Endothelial cell of umbilical vein (primary cell): ENCODE data around the gene ZHX3. TPM values are rescaled to one million over a fixed set of nuclear protein-coding genes. Genes with fewer than 3 reads are reported as not detected.

Experiments used
- BruUV-seq: library from RNA; stranded (reverse); fragments of 400-500 nt; replicated peaks from 2 replicates; lab custom pipeline; 2021; lab: Mats Ljungman, UMichigan
- CTCF ChIA-PET: fragments of 300-600, 350-600 bp; sonication (Branson Sonifier 250); formaldehyde crosslinking; loops from one replicate; lab custom pipeline; 2021; ENCODE audit warnings: antibody characterized with exemption, inconsistent platforms; lab: Charles Lee
- POLR2A ChIA-PET: fragments of 300-600, 350-600 bp; sonication (Branson Sonifier 250); formaldehyde crosslinking; loops from one replicate; lab custom pipeline; 2021; ENCODE audit warnings: antibody characterized with exemption, inconsistent platforms; lab: Charles Lee
- DNase-seq: peaks from one replicate; pipeline ENCODE4 v3.0.0-alpha.2; 2011; ENCODE audit warnings: low read depth, low spot score
- FAIRE-seq: peaks from 2 replicates; lab custom pipeline; 2011; peaks lifted over from hg19 to GRCh38; lab: Jason Lieb, UNC
- H2AFZ ChIP-seq: 2 replicates; pipeline ENCODE4 v1.6.0; 2012; ENCODE audit warnings: low read depth, low read length, control low read depth, inconsistent platforms
- H3K27ac ChIP-seq: 2 replicates; pipeline ENCODE4 v1.5.1; 2011; ENCODE audit warnings: low read depth, mild to moderate bottlenecking, control low read depth, low read length, moderate library complexity; ENCODE audit not compliant: insufficient read depth
- H3K27me3 ChIP-seq, 2 experiments: 2 replicates each; pipeline versions ENCODE4 v1.6.0 to v1.6.1; 2011; ENCODE audit warnings: low read length in 2 of 2, mixed read lengths in 1 of 2; ENCODE audit not compliant: control insufficient read depth in 2 of 2, insufficient read depth in 2 of 2
- H3K36me3 ChIP-seq, 2 experiments: 2 replicates in 1 of 2; 3 replicates in 1 of 2; pipeline ENCODE4 v1.5.1; 2011; ENCODE audit warnings: low read length in 2 of 2, mild to moderate bottlenecking in 1 of 2, moderate library complexity in 1 of 2; ENCODE audit not compliant: control insufficient read depth in 2 of 2, insufficient read depth in 2 of 2; ENCODE audit errors: extremely low read depth in 1 of 2
- H3K4me1 ChIP-seq: 3 replicates; pipeline ENCODE4 v1.5.1; 2011; ENCODE audit warnings: mild to moderate bottlenecking, low read length; ENCODE audit not compliant: control insufficient read depth, insufficient read depth; ENCODE audit errors: extremely low read depth
- H3K4me2 ChIP-seq: 2 replicates; pipeline ENCODE4 v1.6.1; 2011; ENCODE audit warnings: low read length, control low read depth, mixed read lengths; ENCODE audit not compliant: insufficient read depth
- H3K4me3 ChIP-seq, 3 experiments: fragments of 200-600 bp in 1 of 3; sonication (generic), shearing (Covaris generic) in 1 of 3; replicated peaks in 1 of 3; 2 replicates each; pipeline ENCODE4 v1.5.1; 2011 to 2016; ENCODE audit warnings: control low read depth in 3 of 3, low read length in 3 of 3, mild to moderate bottlenecking in 2 of 3, inconsistent platforms in 1 of 3, low read depth in 1 of 3, moderate library complexity in 1 of 3; ENCODE audit not compliant: insufficient read depth in 1 of 3
- H3K79me2 ChIP-seq: 2 replicates; pipeline ENCODE4 v1.6.0; 2012; ENCODE audit warnings: low read length, inconsistent platforms; ENCODE audit not compliant: control insufficient read depth, insufficient read depth
- H3K9ac ChIP-seq: replicated peaks from 2 replicates; pipeline ENCODE3; 2011; ENCODE audit warnings: low read length, control low read depth; ENCODE audit not compliant: insufficient read depth; ENCODE audit errors: extremely low read depth
- H3K9me1 ChIP-seq: replicated peaks from 3 replicates; pipeline ENCODE4 v1.6.0; 2011; ENCODE audit warnings: mild to moderate bottlenecking, low read length; ENCODE audit not compliant: control insufficient read depth, insufficient read depth; ENCODE audit errors: extremely low read depth
- H3K9me3 ChIP-seq: replicated peaks from 2 replicates; pipeline ENCODE4 v1.5.1; 2012; ENCODE audit warnings: low read length, inconsistent platforms; ENCODE audit not compliant: control insufficient read depth, insufficient read depth
- H4K20me1 ChIP-seq: replicated peaks from 2 replicates; pipeline ENCODE3; 2011; ENCODE audit warnings: mild to moderate bottlenecking, low read length; ENCODE audit not compliant: control insufficient read depth, insufficient read depth; ENCODE audit errors: extremely low read depth
- CTCF ChIP-seq, 2 donors: IDR thresholded peaks; 1 replicate in 1 of 2; 2 replicates in 1 of 2; pipeline ENCODE4 v1.5.1; 2011; ENCODE audit warnings: low read length in 2 of 2, mild to moderate bottlenecking in 2 of 2, moderate library complexity in 2 of 2, control low read depth in 1 of 2, inconsistent platforms in 1 of 2, low read depth in 1 of 2; ENCODE audit not compliant: insufficient read depth in 1 of 2; ENCODE audit errors: extremely low read depth in 1 of 2
- GATA2 ChIP-seq: IDR thresholded peaks from 2 replicates; pipeline ENCODE4 v1.7.0; 2011; ENCODE audit warnings: low read depth, mild to moderate bottlenecking, moderate library complexity, mixed read lengths, low read length; ENCODE audit not compliant: insufficient read length, insufficient read depth
- MAX ChIP-seq: IDR thresholded peaks from 2 replicates; pipeline ENCODE4 v1.6.1; 2011; ENCODE audit not compliant: insufficient read depth, insufficient read length
- MYC ChIP-seq: IDR thresholded peaks from one replicate; pipeline ENCODE4 v1.6.1; 2011; ENCODE audit warnings: mild to moderate bottlenecking, low read depth, low read length
- dilution Hi-C: fragments of 300-500 bp; cut with MboI; formaldehyde crosslinking; loops from one replicate; pipeline ENCODE4 v1.15.0; 2019; ENCODE audit warnings: low sequenced_read_pairs; ENCODE audit not compliant: extremely low pct_ligation_motif_present
- intact Hi-C: fragments of 100-400 bp; cut with micrococcal nuclease; formaldehyde crosslinking; loops from one replicate; pipeline ENCODE4 v1.10.0; 2022
- polyA plus RNA-seq, 4 experiments: library from polyadenylated mRNA; depleted of rRNA in 3 of 4; stranded (reverse) in 3 of 4; unstranded in 1 of 4; fragments of >200 nt; gene quantifications; 2 replicates each; pipeline versions ENCODE4 v1.2.1 to v1.2.3, GENCODE V29; 2011 to 2012; ENCODE audit warnings: missing spikeins in 1 of 4
- total RNA-seq: library from RNA; stranded (reverse); gene quantifications from 2 replicates; pipeline ENCODE4 v1.2.3, GENCODE V29; 2021

ZHX3 gene
- total and polyA plus RNA-seq, 2 donors (not counting 3 experiments of a cell fraction or from before 2014, with no cell fraction given), result 7.4 to 17.8 TPM

GRCh38 chr20:41134362-41135186 is 183.0 kb downstream of the ZHX3 start:
- ChIA-PET CTCF (interaction anchor here (0.6 to 5.9 kb wide), 50 partner anchors 9 to 301 kb away, joined by 3 to 126 read pairs (median 4); partner anchors contain the start of gene LPIN3), POLR2A (interaction anchor here (0.7 kb wide), 1 partner anchor 13 kb away, joined by 3 read pairs; no protein-coding TSS in a partner anchor)
- Histone ChIP-seq H4K20me1 (no peaks in the 10 kb centered on the region), H3K4me1 (peaks cover 14% of the 10 kb centered on the region), H3K9me1 (no peaks in the 10 kb centered on the region), H3K9ac (no peak overlapping the region), H3K36me3 (no peaks in the 10 kb centered on the region), H3K9me3 (no peaks in the 10 kb centered on the region), H3K27me3 (no peaks in the 10 kb centered on the region), H3K79me2 (peaks cover 21% of the 10 kb centered on the region), H3K4me2 (no peak overlapping the region), H3K27ac (no peak overlapping the region), H3K4me3 (no peak overlapping the region), H2AFZ (no peak overlapping the region)
- dilution Hi-C loops, result no loop called here
- FAIRE-seq, result peak; percentile 28
- BruUV-seq, result no TSS peak
- TF ChIP-seq MYC (no peak), GATA2 (no peak), CTCF (IDR thresholded peaks at IDR 0.05; ENCODE audit: extremely low read depth in 1 of 2, insufficient read depth in 1 of 2, low read depth in 1 of 2, low read length in 2 of 2) (no peak), MAX (no peak)
- intact Hi-C loops, result loop anchor here (1.0 to 5.0 kb wide), 4 partner anchors 38 to 483 kb away; partner anchors contain the start of gene CHD6
- no peak for DNase-seq
